Cardiac fibroblast (primary cell): ENCODE results near the gene RHNO1.
A peak's percentile ranks its signal among the peaks of the same experiment; 100 is the strongest.

Source experiments
- DNase-seq, 2 donors: peaks; one replicate each; pipeline versions ENCODE4 v3.0.0 to v3.0.0-alpha.2; 2010; ENCODE audit warnings: low read depth in 2 of 2
- H3K4me3 ChIP-seq, 2 donors: replicated peaks in 1 of 2; 1 replicate in 1 of 2; 2 replicates in 1 of 2; pipeline ENCODE4 v1.5.1; 2011; ENCODE audit warnings: low read depth in 2 of 2, low read length in 2 of 2, mild to moderate bottlenecking in 2 of 2, moderate library complexity in 1 of 2
- CTCF ChIP-seq: IDR thresholded peaks from one replicate; pipeline ENCODE4 v1.5.1; 2011; ENCODE audit warnings: low read depth, mild to moderate bottlenecking, low read length, inconsistent platforms

Gene RHNO1

GRCh38 chr12:2897418-2897817 lies 20.4 kb downstream of the RHNO1 start:
- no peak overlapping the region for H3K4me3 ChIP-seq
- no peak for DNase-seq
- no peak for TF ChIP-seq CTCF

GRCh38 chr12:2900642-2901041 lies 23.6 kb downstream of the RHNO1 start:
- no peak overlapping the region for H3K4me3 ChIP-seq
- no peak for TF ChIP-seq CTCF
- no peak for DNase-seq

GRCh38 chr12:2902272-2902880 lies 25.4 kb downstream of the RHNO1 start:
- TF ChIP-seq CTCF = no peak
- no peak overlapping the region for H3K4me3 ChIP-seq
- peak in 1 of 2 donors; percentile 88 for DNase-seq

- DNase-seq = no peak
- H3K4me3 ChIP-seq = no peak overlapping the region
Observed at GRCh38 chr12:2904260-2904659, 27.2 kb downstream of the RHNO1 start.

GRCh38 chr12:2912216-2912575 lies 35.2 kb downstream of the RHNO1 start:
- H3K4me3 ChIP-seq = no peak overlapping the region
- TF ChIP-seq CTCF = no peak
- DNase-seq = no peak

More at GRCh38 chr12:2904260-2904659, 27.2 kb downstream of the RHNO1 start:
- TF ChIP-seq CTCF = no peak

GRCh38 chr12:2919249-2919648 lies 42.2 kb downstream of the RHNO1 start:
- TF ChIP-seq CTCF = no peak
- no peak for DNase-seq

GRCh38 chr12:2922329-2922728 lies 45.3 kb downstream of the RHNO1 start:
- no peak for DNase-seq
- H3K4me3 ChIP-seq = no peak overlapping the region
- TF ChIP-seq CTCF = no peak

More at GRCh38 chr12:2919249-2919648, 42.2 kb downstream of the RHNO1 start:
- no peak overlapping the region for H3K4me3 ChIP-seq
